ENCODE measurements around the gene PARVB. TPM values are rescaled to one million over a fixed set of nuclear protein-coding genes. Genes with fewer than 3 reads are reported as not detected.

The PARVB gene
- total RNA-seq, 1 donor from 2014 or later = 22.1 TPM

DNA sequence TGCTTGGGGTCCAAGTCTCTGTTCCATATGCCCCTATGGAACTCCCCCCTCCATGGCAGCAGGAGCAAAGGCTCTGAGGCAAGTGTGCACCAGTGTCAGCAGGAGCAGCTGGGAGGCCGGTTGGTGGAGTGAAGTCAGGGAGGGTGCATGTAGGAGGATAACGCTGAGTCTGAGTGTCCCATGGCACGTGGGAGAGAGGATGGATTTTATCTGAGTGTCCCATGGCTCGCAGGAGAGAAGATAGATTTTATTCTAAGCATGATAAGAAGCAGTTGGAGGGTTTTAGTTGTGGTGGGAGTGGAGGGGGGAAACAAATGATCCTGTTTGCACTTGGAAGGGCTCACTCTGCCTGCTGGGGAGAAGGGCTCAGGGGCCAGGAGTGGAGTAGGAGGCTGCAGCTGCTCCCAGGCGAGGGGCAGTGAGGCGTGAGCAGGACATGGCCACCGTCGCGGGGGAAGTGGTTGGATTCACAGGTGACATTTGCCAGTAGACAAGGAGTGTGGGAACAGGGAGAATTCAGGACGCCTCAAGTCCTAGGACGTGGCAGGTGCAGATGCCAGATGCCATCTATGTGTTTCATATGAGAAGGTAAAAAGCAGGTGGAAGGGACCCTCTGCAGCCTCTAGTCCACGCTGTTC is 123.0 kb downstream of the PARVB start:
- no peak overlapping the region for H3K27ac Mint-ChIP-seq
- DNase-seq (ENCODE audit: low spot score in 2 of 2, unreplicated experiment in 2 of 2) = no peak
- peaks cover 23% of the 10 kb centered on the region for H3K4me1 Mint-ChIP-seq

DNA sequence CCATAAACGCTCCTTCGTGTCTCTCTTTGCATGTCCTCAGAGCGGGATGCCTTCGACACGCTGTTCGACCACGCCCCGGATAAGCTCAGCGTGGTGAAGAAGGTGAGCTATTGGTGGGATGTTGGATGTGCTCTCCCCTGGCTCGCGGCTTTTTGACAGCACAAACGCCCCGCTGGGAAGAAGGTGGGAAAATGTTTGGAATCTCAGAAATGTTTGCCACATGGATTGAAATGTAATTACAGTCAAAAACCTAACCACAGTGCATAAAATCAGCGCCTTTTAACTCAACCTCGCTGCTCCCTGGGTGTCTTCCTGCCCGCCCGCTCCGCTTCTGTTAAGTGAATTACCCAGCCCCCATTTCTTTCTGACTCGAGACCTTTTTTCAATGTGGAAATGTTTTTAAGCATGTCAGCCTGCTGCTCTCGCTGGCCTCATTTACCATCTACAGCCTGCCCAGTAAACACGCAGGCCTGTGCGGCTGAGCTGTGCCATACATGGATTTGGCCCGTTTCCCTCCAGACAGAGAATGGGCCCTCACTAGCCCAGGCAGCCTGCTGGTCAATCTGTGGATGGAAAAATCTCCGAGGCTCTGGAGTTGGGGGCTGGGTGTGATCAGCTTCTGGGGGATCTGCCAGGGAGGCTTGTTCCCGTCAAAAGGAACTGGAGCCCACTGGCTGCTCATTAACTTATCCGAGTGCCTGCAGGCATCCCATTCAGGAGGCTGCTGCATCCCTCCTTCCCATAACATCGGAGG is 123.9 kb downstream of the PARVB start:
- Mint-ChIP-seq H3K9me3 (no peaks in the 10 kb centered on the region), H3K27ac (peak overlapping the region; percentile 74), H3K4me1 (peaks cover 23% of the 10 kb centered on the region), H3K4me3 (no peak overlapping the region), H3K27me3 (ENCODE audit: low read depth) (peaks cover 43% of the 10 kb centered on the region), H3K36me3 (peaks cover 2% of the 10 kb centered on the region)
- no peak for TF ChIP-seq CTCF (IDR thresholded peaks at IDR 0.05; ENCODE audit: unreplicated experiment)
- peak in 1 of 2 experiments; percentile 48 for DNase-seq (ENCODE audit: low spot score in 2 of 2, unreplicated experiment in 2 of 2)

More for the DNA sequence above, 123.0 kb downstream of the PARVB start:
- no peaks in the 10 kb centered on the region for H3K9me3 Mint-ChIP-seq
- H3K4me3 Mint-ChIP-seq = no peak overlapping the region
- H3K27me3 Mint-ChIP-seq (ENCODE audit: low read depth) = peaks cover 43% of the 10 kb centered on the region
- H3K36me3 Mint-ChIP-seq = peaks cover 2% of the 10 kb centered on the region
- no peak for TF ChIP-seq CTCF (IDR thresholded peaks at IDR 0.05; ENCODE audit: unreplicated experiment)

GRCh38 chr22:44151676-44152075 is 127.6 kb downstream of the PARVB start:
- peaks cover 17% of the 10 kb centered on the region for H3K4me1 Mint-ChIP-seq
- H3K4me3 Mint-ChIP-seq = no peak overlapping the region
- DNase-seq (ENCODE audit: low spot score in 2 of 2, unreplicated experiment in 2 of 2) = no peak
- H3K36me3 Mint-ChIP-seq = peaks cover 2% of the 10 kb centered on the region
- TF ChIP-seq CTCF (IDR thresholded peaks at IDR 0.05; ENCODE audit: unreplicated experiment) = no peak
- no peaks in the 10 kb centered on the region for H3K9me3 Mint-ChIP-seq
- H3K27ac Mint-ChIP-seq = no peak overlapping the region
- H3K27me3 Mint-ChIP-seq (ENCODE audit: low read depth) = peaks cover 31% of the 10 kb centered on the region

GRCh38 chr22:44153710-44154109 is 129.6 kb downstream of the PARVB start:
- no peak for TF ChIP-seq CTCF (IDR thresholded peaks at IDR 0.05; ENCODE audit: unreplicated experiment)
- Mint-ChIP-seq H3K36me3 (peaks cover 3% of the 10 kb centered on the region), H3K27ac (no peak overlapping the region), H3K9me3 (no peaks in the 10 kb centered on the region), H3K4me3 (no peak overlapping the region), H3K4me1 (peaks cover under 1% of the 10 kb centered on the region), H3K27me3 (ENCODE audit: low read depth) (peaks cover 10% of the 10 kb centered on the region)
- DNase-seq (ENCODE audit: low spot score in 2 of 2, unreplicated experiment in 2 of 2) = no peak

DNA sequence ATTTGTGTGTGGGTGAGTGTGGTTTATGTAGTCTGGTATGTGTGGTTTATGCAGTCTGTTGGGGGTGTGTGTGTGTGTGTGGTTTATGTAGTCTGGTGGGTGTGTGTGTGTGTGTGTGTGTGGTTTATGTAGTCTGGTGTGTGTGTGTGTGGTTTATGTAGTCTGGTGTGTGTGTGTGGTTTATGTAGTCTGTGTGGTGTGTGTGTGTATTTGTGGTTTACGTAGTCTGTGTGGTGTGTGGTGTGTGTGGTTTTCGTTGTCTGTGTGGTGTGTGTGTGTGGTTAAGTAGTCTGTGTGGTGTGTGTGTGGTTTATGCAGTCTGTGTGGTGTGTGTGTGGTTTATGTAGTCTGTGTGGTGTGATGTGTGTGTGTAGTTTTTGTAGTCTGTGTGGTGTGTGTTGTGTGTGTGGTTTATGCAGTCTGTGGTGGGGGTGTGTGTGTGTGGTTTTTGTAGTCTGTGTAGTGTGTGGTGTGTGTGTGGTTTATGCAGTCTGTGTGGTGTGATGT is 130.4 kb downstream of the PARVB start:
- no peak for DNase-seq (ENCODE audit: low spot score in 2 of 2, unreplicated experiment in 2 of 2)
- Mint-ChIP-seq H3K27ac (no peak overlapping the region), H3K36me3 (peaks cover 3% of the 10 kb centered on the region), H3K9me3 (no peaks in the 10 kb centered on the region), H3K27me3 (ENCODE audit: low read depth) (peaks cover 3% of the 10 kb centered on the region), H3K4me3 (no peak overlapping the region), H3K4me1 (peaks cover 2% of the 10 kb centered on the region)
- no peak for TF ChIP-seq CTCF (IDR thresholded peaks at IDR 0.05; ENCODE audit: unreplicated experiment)
